Dermis microvascular lymphatic vessel endothelial cell (primary cell): ENCODE measurements around the gene STX5. TPM values are rescaled to one million over a fixed set of nuclear protein-coding genes. Genes with fewer than 3 reads are reported as not detected.
"Not testable (repeated sequence)": the region's sequence is repeated elsewhere in the genome, so short reads cannot be mapped to it uniquely, and the experiment has no call there.

ENCODE experiments used
- DNase-seq, 2 donors: peaks; one replicate each; pipeline versions ENCODE4 v3.0.0 to v3.0.0-alpha.2; 2010; ENCODE audit warnings: low read depth in 2 of 2
- total RNA-seq: library from RNA; depleted of rRNA; stranded (reverse); fragments of >200 nt; gene quantifications from 2 replicates; pipeline ENCODE4 v1.2.1, GENCODE V29; 2014

The STX5 gene
- total RNA-seq, 1 donor from 2014 or later = 31.6 TPM

DNA sequence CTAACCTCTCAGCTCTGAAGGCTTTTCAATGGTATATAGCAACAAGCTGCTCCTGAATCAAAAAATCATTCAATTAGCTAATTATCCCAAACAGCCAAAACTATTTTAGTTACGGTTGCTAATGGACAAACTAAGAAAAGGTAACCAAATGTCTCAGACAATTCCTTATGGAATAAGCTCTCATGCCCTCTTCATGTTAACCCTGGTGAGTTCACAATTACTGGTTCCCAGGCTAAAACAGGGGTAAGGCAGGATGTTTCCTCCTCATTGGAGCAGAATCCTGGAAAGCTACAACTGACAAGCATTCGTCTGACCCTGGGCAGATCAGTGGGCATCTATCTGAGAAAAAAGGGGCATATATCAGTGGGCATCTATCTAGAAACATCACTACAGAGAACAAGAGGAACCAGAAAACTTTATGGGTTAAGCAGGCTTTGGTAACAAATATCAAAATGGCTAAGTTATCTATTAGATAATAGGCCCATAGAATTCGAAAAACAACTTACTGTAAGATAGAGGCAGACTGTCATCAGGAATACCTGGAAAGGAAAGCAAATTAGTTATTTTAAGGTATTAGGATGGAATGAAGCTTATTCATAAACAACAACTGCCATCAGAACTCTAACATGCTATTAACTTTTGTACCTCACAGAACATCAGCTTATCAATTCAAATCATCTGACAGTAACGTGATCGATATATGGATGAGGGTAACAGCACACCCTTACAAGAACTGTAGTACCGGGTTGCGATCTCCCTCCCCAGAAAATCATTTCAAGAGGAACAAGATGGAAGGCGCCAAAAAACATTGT lies 22.4 kb upstream of the STX5 start:
- DNase-seq = no peak

DNA sequence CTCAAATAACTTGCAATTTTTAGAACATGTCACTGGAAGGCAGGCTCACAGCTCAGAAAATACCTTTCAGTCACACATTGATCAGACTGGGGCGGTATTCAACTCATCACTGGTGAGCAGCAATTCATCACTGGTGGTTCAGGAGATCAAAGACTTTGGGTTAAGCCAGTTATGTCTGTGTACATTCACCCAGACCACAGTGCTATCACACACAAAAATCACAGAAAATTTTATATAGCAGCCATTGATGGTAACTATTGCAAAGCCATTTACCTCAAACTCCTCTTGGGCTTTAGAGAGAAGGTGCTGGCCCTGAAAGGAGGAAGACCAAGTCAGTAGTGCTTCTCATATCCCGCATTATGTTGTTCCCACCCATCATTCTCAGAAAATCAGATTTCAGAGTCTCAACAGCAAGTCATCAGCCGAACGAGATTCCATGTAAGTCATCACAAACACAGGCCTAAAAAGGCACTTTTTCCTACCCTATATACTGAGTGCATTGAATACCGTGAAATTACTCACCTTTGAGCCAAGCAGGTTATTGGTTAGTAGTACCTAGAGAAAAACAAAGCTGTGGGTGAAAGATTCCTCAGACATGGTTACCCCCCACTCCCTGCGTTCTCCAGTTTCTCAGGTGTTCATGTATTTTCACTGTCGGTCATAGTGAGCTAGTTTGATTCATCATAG lies 21.6 kb upstream of the STX5 start:
- DNase-seq = no peak

DNA sequence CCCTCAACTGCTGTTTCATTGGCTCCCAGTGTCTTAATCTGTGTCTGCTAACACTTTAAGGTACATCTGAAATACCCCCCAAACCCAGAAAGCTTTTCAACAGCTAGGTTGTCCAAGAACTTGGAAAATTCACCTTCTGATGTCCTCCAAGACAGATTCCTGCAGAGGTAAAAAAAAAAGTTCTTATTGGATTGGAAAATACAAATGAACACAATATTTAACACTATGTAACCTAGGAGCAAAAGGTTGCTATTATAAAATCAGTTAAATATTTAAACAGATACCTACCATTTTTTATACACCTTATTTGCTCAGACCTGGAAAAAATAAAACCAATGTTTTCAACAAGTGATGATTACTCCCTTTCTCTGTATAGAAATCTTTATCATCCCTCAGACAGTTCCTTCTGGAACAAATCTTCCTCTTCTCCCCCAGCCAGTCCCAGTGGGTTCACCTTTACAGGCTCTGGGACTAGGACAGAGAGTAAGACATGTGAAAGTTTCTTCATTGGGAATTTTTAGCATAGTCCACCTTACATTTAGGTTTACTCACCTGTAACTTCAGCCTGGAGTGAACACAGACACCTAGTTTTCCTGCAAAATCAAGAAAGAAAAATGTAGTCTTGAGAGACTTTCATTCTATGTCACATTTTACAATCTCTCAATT lies 20.8 kb upstream of the STX5 start:
- no peak for DNase-seq

DNA sequence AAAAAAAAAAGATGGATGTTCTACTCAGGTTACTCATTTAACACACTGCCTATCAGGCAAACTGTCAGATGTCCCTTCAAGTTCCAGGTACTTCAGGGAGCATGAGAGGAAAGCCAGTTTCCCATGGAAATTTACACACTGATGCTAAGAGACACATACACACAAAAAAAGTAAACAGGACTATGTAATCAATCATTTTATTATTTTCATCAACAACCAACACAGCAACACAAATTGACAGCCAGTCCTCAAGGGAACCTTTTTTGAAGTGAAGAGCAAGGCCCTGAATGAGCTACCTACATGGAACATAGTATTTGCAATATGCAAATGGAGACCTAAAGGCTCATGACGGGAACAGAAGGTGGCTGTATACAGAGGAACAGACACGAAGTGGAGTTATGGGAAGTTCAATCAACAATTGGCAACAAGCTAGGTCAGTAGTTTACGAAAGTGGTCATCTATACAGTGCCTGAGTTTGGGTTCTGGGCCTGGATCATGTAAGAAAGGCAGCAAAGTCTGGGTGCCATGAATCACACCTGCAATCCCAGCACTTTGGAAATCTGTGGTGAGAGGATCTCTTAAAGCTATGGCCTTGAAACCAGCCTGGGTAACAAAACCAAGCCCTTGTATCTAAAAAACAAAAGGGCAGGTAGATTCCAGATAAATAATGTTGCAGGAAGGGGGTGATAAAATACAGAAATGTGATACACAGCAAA lies 20.1 kb upstream of the STX5 start:
- no peak for DNase-seq

DNA sequence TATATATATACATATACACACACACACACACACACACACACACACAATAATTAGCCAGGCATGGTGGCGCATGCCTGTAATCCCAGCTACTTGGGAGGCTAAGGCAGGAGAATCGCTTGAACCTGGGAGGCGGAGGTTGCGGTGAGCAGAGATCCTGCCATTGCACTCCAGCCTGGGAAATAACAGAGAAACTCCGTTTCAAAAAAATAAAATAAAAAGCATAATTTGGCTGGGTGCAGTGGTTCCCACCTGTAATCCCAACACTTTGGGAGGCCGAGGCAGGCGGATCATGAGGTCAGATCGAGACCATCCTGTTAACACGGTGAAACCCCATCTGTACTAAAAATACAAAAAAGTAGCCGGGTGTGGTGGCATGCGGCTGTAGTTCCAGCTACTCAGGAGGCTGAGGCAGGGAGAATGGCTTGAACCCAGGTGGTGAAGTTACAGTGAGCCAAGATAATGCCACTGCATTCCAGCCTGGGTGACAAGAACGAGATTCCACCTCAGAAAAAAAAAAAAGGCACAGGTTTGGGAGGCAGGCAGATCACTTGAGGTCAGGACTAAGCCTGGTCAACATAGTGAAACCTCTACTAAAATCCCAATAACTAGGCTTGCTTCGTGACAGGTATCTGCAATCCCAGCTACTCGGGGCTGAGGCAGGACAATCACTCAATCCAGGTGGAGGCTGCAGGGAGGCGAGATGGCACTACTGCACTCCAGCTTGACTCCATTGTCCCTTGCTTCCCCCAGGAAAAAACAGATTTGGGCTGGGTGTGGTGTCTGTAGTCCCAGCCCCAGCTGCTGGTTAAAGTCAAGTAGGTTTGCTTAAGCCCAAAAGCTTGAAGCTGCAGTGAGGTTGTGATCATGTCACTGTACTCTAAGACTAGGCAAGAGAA lies 19.3 kb upstream of the STX5 start:
- no peak for DNase-seq

DNA sequence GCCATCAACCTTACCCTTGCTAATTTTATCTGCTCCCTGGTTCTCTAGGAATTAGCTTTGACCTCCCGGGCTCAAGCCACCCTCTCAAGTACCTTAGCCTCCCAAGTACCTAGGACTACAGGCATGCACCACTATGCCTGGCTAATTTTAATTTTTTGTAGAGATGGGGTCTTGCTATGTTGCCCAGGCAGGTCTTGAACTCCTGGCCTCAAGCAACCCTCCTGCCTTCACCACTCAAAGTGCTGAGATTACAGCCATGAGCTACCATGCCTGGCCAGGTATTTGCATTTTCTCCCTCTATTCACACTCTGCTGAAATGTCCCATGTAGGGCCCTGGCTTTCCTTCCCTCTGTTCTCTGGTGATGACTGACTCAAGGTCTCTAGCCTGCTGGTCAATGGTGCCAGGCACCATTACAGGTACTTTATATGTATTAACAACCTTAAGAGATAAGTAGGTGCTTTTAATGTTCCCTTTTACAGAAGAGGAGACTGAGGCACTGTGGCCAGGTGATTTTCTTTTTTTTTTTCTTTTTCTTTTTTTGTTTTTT lies 16.0 kb upstream of the STX5 start:
- DNase-seq = no peak

DNA sequence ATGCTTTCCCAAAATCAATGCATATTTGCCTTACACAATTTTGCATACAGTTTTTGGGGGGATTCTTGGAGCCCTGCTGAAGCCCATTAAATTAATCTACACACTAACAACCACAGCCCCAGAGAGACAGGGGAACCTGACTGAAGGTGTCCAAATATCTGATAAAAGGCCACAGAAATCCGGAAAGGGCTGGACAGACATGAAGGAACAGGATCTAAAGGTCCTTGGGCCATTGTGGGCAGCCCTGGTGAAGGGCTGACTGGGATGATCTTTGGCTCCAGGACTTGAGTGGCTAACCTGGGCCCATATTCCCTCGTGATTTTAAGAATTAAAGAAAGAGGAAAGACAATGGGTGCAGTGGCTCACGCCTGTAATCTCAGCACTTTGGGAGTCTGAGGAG lies 14.3 kb upstream of the STX5 start:
- no peak for DNase-seq

DNA sequence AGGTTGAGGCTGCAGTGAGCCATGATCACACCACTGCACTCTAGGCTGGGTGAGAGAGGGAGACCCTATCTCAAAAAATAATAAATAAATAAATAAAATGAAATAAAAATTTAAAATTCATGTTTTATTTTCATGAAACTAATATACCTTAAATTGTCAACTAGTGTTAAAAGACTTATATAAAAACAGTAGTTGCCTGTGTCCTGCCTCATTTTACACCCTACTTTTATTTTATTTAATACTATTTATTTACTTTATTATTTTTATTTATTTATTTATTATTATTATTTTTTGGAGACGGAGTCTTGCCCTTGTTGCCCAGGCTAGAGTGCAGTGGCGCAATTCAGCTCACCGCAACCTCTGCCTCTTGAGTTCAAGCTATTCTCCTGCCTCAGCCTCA lies 12.3 kb upstream of the STX5 start:
- no peak for DNase-seq

DNA sequence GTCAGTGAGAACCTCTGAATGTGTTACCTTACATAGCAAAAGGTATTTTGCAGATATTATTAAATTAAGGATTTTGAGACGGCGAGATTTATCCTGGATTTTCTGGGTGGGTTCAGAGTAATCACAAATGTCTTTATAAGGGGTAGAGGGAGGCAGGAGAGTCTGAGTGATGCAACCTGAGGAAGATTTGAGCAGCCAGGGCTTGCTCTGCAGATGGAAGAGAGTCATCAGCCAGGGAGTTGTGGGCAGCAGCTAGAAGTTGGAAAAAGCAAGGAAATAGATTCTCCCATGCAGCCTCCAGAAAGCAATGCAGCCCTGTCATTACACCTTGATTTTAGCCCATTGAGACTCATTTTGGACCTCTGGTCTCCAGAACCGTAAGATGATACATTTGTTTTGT lies 11.6 kb upstream of the STX5 start:
- DNase-seq = no peak

DNA sequence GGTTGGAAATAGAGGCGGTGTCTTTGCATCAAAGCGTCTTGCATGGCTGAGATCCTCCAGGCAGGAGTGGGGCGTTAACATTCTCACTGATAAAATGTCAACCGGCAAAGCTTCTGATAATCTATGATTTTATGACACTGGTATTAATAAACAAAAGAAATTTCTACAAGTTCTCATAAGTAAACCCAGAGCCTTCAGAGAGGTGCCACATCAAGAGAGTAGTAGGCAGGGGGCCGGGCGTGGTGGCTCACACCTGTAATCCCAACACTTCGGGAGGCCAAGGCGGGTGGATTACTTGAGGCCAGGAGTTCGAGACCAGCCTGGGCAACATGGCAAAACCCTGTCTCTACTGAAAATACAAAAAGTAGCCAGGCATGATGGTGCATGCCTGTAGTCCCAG lies 11.0 kb upstream of the STX5 start:
- DNase-seq = not testable (repeated sequence)

DNA sequence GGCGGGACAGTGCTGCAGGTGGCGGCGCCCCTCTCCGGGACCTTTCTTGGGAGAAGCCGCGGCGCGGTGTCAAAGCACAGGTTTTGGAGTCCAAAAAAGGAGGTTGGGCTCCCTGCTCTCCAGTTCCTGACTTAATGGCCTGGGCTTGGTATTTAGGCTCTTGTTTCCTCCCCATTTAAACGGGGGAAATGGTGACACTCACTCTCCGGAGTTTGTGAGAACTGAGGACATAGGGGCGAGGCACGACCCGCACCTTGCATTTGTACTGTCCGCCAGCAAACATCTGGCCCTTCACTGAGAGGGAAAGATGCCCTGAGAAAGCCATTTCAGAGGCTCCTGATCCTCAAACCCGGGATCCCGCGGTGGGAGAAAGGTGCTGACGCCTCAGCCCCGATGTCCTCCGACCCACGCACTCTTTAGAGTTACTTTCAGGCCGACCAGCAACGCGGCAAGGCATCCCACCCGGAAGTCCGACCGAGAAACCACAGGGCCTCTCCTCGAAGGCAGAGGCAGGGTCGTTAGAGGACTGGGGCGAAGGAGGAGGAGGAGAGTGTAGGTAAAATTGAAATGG lies 10.4 kb upstream of the STX5 start:
- no peak for DNase-seq

DNA sequence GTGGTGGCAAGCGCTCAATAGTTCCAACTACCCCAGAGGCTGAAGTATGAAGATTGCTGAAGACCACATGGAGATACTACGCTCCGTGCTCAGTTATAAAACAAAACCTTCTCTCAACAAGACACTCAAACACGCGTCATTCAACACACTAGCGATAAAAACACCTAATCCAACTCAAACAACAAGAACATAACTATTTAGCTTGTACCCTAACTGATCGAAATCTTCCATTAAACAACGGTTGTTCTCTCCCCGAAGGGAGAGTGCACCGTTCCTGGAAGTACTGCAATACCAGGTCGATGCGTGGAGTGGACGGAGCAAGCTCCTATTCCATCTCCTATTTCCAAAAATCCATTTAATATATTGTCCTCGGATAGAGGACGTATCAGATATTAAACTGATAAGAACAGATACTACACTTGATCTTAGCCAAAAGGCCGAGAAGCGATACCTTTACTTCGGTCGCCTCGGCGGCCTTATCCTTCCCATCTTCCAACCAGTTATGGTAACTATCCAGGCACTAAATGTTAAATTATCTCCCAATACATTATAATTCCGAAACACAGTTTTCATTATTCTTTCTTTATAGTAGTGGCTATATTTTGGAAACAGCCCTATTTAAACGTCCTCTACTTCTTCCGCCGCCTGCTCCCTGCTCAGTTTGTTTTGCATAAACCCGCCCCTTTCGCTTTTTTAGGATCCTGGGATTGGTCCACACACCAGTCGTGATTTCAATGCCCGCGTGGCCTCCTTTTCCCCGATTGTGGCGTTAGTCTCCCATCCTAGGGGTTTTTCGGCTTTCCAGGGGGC lies 9.7 kb upstream of the STX5 start:
- peak; percentile 98 to 99 for DNase-seq

DNA sequence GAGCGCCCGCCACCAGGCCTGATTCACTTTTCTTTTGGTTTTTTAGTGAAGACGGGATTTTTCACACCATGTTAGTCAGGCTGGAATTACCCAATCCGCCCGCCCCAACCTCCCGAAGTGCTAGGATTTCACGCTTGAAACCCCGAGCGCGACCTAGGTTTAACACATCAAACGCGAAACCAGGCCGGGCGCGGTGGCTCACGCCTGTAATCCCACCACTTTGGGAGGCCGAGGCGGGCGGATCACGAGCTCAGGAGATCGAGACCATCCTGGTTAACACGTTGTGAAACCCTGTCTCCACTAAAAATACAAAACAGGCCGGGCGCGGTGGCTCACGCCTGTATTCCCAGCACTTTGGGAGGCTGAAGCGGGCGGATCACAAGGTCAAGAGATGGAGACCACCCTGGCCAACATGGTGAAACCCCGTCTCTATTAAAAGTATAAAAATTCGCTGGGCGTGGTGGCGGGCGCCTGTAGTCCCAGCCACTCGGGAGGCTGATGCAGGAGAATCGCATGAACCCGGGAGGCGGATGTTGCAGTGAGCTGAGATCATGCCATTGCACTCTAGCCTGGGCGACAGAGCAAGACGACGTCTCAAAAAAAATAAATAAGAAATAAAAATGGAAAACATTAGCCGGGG lies 9.0 kb upstream of the STX5 start:
- DNase-seq = peak in 1 of 2 donors; percentile 75

DNA sequence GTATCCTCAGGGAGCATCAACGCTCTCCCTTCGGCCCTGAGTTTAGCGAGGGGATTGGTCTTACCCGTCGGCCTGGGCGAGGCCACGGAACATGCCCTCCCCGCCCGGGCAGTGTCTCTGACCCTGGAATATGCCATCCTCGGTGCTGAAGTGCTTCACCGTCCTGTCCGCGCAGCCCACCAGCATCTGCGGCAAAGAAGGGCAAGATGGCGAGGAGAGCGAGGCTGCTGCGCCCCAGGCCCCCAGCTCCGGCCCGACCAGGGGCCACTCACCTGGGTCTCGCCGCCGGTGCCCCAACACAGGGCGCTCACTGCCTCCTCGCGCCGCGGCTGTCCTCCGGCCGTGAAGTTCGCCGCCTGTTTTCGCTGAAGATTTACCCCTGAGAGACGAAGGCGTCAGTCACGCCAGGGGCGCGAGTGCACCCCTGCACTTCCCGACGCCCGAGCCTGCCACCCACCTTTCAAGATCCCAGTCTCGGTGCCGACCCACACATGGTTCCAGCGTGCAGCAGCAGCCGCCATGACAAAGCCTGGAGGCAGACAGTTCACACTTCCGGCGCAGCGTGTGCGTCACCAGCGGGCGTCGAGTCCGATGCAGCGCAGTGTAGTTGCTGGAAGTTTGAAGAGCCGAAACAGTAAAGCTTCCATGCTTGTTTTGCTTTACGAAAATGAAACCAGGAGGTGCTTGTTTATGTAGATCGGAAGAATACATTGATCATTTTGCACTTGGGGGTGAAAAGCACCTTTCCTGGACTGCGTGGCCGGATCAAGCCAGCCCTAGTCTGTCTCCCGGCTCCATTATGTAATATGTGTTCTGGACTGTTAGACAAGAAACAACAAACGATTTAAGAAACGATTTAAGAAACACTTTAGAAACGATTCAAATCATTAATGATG lies 7.4 kb upstream of the STX5 start, which contains the start of gene WDR74:
Gene WDR74, minus strand, starts transcription at position 541 of the 896 bp plus-strand sequence. Its CDS starts 20 bp downstream, at position 521.
- peak; percentile 90 to 94 for DNase-seq

DNA sequence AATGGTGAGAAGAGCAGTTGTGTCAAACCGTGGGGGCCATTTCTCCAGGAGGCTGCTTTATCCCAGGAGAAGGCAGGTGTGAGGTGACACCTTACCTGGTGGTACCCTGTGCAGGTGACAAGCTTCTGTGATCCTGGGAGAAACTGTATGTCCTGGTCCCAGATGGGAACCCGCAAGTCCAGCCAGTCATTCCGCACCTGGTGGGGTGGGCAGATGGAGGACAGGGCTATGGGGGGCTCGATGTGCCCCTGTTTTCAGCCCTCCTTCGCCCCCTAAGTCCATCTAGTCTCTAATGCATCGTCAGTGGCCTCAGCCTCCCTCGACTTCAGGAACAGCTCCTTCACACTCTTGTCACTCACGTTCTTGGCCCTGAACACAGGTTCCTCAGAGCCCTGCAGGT lies 3.5 kb upstream of the STX5 start:
- no peak for DNase-seq

DNA sequence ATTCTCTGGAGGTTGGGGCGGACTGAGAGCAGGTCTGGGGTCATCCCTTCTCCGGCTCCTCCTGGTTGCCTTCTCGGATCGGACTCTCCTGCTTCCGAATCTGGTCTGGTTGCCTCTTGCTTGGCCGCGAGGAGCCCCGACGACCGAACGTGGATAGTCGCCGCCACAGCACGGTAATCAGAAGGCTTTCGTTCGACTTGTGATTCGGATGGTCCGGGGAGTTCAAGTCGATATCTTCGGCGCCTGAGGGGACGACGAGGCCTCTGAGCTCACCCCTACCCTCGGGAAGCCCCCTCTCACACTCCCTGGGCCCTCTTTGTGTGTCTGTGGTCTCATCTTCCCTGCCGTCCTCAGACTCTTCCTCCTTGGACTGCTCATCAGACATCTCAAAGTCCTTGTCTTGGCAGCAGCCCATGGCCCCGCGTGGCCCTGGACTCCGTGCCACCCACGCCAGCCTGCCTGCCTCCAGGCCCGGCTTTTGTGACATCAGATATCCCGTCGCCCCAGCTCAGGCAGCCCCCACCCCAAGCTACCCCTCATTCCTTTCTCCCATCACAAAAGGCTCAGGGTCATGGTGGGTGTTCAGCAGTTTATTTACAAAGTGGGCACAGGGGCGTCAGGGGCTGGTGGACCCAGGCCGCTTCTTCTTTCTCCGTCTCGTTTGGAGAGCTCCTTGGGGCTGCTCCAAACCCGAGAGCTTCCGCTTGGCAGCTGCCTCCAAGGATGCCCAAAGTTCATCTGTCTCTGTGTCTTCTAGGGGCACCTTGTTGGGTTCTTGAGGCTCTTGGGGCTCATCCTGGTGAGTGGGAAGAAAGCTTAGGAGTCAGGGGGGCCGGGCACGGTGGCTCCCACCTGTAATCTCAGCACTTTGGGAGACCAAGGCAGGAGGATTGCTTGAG lies 734 bp upstream of the STX5 start, which contains the start of gene TEX54:
Gene TEX54, minus strand, starts transcription at position 506 of the 899 bp plus-strand sequence.
- DNase-seq = no peak
